SK-N-SH treated with all-trans-retinoic acid at 6 μM for 48 hours (cell line): ENCODE measurements around the gene METTL6.

Experiments used
- ATAC-seq: fragments of 200-7000 bp; cut with Tn5 transposase; 3 replicates; pipeline ENCODE4 v1.9.1; 2020; ENCODE audit warnings: mild to moderate bottlenecking, moderate library complexity
- ARNTL ChIP-seq: fragments of 450-650 bp; formaldehyde crosslinking; IDR thresholded peaks from 2 replicates; pipeline ENCODE4 v1.5.0; 2020; ENCODE audit warnings: low read depth, mild to moderate bottlenecking, moderate library complexity, borderline replicate concordance
- BACH2 ChIP-seq: fragments of 250-450 bp; sonication (Bioruptor Pico); IDR thresholded peaks from 2 replicates; pipeline ENCODE4 v1.9.0; 2021; ENCODE audit warnings: mild to moderate bottlenecking, borderline replicate concordance
- ESRRG ChIP-seq: fragments of 250-450 bp; sonication (Bioruptor Pico); IDR thresholded peaks from 2 replicates; pipeline ENCODE4 v1.6.1; 2021; ENCODE audit warnings: mild to moderate bottlenecking
- GLIS3 ChIP-seq: fragments of 250-450 bp; sonication (Bioruptor Pico); IDR thresholded peaks from 2 replicates; pipeline ENCODE4 v1.5.0; 2020; ENCODE audit warnings: mild to moderate bottlenecking, moderate library complexity
- ISL1 ChIP-seq: fragments of 250-450 bp; sonication (Bioruptor Pico); IDR thresholded peaks from 2 replicates; pipeline ENCODE4 v2.1.2; 2022; ENCODE audit warnings: mild to moderate bottlenecking, moderate library complexity
- OSR1 ChIP-seq: fragments of 250-450 bp; sonication (Bioruptor Pico); IDR thresholded peaks from 2 replicates; pipeline ENCODE4 v1.8.0; 2022; ENCODE audit warnings: moderate library complexity, mild to moderate bottlenecking, inconsistent platforms
- RARB ChIP-seq: fragments of 250-450 bp; sonication (Bioruptor Pico); IDR thresholded peaks from 2 replicates; pipeline ENCODE4 v1.8.0; 2021; ENCODE audit warnings: mild to moderate bottlenecking, moderate library complexity
- TCF4 ChIP-seq: fragments of 250-450 bp; sonication (Bioruptor Pico); IDR thresholded peaks from 2 replicates; pipeline ENCODE4 v1.8.0; 2021; ENCODE audit warnings: mild to moderate bottlenecking, moderate library complexity, borderline replicate concordance
- TOX ChIP-seq: fragments of 250-450 bp; sonication (Bioruptor Pico); IDR thresholded peaks from 2 replicates; pipeline ENCODE4 v1.8.0; 2021; ENCODE audit warnings: mild to moderate bottlenecking, moderate library complexity, borderline replicate concordance
- ZC3H10 ChIP-seq: fragments of 250-450 bp; sonication (Bioruptor Pico); IDR thresholded peaks from 2 replicates; pipeline ENCODE4 v1.5.1; 2021; ENCODE audit warnings: mild to moderate bottlenecking, moderate library complexity
- ZFP30 ChIP-seq: fragments of 450-650 bp; formaldehyde crosslinking; IDR thresholded peaks from 2 replicates; pipeline ENCODE4 v1.5.0; 2022; ENCODE audit warnings: mild to moderate bottlenecking, moderate library complexity
- ZNF565 ChIP-seq: fragments of 450-650 bp; formaldehyde crosslinking; conservative IDR thresholded peaks from 2 replicates; pipeline ENCODE4 v1.5.0; 2020; ENCODE audit warnings: low read depth, mild to moderate bottlenecking, moderate library complexity
- ZNF70 ChIP-seq: fragments of 450-650 bp; formaldehyde crosslinking; IDR thresholded peaks from 2 replicates; pipeline ENCODE4 v1.5.0; 2020; ENCODE audit warnings: mild to moderate bottlenecking, moderate library complexity
- ZNF8 ChIP-seq: fragments of 450-650 bp; formaldehyde crosslinking; IDR thresholded peaks from 2 replicates; pipeline ENCODE4 v1.5.0; 2020; ENCODE audit warnings: mild to moderate bottlenecking, moderate library complexity
- TF ChIP-seq, protein P1 (sequence below): fragments of 250-450 bp; sonication (Bioruptor Pico); IDR thresholded peaks from 2 replicates; pipeline ENCODE4 v1.5.0; 2020; ENCODE audit warnings: mild to moderate bottlenecking, moderate library complexity
- TF ChIP-seq, protein P2 (sequence below): fragments of 250-450 bp; sonication (Bioruptor Pico); IDR thresholded peaks from 2 replicates; pipeline ENCODE4 v1.5.1; 2021; ENCODE audit warnings: mild to moderate bottlenecking, moderate library complexity
- TF ChIP-seq, protein P3 (sequence below): fragments of 250-450 bp; sonication (Bioruptor Pico); IDR thresholded peaks from 2 replicates; pipeline ENCODE4 v1.8.0; 2020; ENCODE audit warnings: mild to moderate bottlenecking, moderate library complexity, borderline replicate concordance
- TF ChIP-seq, protein P4 (sequence below): fragments of 250-450 bp; sonication (Bioruptor Pico); IDR thresholded peaks from 2 replicates; pipeline ENCODE4 v1.5.1; 2020; ENCODE audit warnings: low read depth, mild to moderate bottlenecking, moderate library complexity

The METTL6 gene

DNA sequence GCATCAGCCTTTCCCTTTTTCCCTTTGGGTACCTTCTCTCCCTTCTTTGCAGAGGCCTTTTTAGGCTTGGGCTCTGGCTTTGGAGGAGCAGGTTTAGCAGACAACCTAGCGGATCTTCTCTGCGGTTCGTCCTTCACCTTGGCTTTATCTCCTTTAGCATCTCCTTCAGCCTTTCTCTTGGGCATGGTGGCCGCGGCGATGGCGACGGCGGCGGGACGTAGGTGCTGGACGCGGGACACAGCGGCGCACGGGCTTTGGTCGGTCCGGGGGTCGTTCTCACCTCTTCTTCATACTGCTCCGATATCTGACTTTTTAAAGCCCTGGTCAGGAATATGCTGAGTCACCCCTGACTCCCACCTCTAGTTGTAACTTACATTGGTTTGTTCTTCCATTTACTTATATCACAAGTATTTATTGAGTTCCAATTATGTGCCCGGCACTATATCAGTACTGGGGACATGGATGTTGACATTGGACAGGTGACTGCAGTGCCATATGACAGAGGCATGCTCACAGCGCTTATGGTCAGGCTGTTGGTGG, 51.8 kb downstream of the METTL6 start (continued):
- TF ChIP-seq, protein P1, sequence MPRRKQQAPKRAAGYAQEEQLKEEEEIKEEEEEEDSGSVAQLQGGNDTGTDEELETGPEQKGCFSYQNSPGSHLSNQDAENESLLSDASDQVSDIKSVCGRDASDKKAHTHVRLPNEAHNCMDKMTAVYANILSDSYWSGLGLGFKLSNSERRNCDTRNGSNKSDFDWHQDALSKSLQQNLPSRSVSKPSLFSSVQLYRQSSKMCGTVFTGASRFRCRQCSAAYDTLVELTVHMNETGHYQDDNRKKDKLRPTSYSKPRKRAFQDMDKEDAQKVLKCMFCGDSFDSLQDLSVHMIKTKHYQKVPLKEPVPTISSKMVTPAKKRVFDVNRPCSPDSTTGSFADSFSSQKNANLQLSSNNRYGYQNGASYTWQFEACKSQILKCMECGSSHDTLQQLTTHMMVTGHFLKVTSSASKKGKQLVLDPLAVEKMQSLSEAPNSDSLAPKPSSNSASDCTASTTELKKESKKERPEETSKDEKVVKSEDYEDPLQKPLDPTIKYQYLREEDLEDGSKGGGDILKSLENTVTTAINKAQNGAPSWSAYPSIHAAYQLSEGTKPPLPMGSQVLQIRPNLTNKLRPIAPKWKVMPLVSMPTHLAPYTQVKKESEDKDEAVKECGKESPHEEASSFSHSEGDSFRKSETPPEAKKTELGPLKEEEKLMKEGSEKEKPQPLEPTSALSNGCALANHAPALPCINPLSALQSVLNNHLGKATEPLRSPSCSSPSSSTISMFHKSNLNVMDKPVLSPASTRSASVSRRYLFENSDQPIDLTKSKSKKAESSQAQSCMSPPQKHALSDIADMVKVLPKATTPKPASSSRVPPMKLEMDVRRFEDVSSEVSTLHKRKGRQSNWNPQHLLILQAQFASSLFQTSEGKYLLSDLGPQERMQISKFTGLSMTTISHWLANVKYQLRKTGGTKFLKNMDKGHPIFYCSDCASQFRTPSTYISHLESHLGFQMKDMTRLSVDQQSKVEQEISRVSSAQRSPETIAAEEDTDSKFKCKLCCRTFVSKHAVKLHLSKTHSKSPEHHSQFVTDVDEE (CRISPR knock-in tag), result no peak
- no peak for TF ChIP-seq TCF4
- TF ChIP-seq TOX (CRISPR knock-in tag), result no peak
- no peak for TF ChIP-seq ZFP30 (CRISPR knock-in tag)
- no peak for TF ChIP-seq BACH2
- TF ChIP-seq ZC3H10 (CRISPR knock-in tag), result no peak
- TF ChIP-seq, protein P2, sequence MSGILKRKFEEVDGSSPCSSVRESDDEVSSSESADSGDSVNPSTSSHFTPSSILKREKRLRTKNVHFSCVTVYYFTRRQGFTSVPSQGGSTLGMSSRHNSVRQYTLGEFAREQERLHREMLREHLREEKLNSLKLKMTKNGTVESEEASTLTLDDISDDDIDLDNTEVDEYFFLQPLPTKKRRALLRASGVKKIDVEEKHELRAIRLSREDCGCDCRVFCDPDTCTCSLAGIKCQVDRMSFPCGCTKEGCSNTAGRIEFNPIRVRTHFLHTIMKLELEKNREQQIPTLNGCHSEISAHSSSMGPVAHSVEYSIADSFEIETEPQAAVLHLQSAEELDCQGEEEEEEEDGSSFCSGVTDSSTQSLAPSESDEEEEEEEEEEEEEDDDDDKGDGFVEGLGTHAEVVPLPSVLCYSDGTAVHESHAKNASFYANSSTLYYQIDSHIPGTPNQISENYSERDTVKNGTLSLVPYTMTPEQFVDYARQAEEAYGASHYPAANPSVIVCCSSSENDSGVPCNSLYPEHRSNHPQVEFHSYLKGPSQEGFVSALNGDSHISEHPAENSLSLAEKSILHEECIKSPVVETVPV (CRISPR knock-in tag), result no peak
- no peak for TF ChIP-seq RARB (CRISPR knock-in tag)
- no peak for TF ChIP-seq ARNTL (CRISPR knock-in tag)
- TF ChIP-seq ZNF8 (CRISPR knock-in tag), result no peak
- TF ChIP-seq, protein P3, sequence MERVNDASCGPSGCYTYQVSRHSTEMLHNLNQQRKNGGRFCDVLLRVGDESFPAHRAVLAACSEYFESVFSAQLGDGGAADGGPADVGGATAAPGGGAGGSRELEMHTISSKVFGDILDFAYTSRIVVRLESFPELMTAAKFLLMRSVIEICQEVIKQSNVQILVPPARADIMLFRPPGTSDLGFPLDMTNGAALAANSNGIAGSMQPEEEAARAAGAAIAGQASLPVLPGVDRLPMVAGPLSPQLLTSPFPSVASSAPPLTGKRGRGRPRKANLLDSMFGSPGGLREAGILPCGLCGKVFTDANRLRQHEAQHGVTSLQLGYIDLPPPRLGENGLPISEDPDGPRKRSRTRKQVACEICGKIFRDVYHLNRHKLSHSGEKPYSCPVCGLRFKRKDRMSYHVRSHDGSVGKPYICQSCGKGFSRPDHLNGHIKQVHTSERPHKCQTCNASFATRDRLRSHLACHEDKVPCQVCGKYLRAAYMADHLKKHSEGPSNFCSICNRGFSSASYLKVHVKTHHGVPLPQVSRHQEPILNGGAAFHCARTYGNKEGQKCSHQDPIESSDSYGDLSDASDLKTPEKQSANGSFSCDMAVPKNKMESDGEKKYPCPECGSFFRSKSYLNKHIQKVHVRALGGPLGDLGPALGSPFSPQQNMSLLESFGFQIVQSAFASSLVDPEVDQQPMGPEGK, result no peak

DNA sequence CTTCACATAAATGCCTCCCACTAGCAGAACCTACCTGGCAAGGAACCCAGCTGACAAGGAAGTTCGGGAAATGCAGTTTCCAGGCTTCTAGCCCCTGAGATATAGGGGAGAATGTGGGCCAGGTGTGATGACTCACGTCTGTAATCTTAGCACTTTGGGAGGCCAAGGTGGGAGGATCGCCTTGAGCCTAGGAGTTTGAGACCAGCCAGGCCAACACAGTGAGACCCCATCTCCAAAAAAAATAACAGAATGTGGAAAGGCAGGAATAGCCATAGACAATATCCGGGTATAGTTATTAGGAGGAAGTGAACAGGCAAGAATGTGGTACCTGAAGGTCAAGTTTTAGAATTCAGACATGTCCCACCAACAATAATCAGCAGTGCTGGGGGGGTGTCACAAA, 54.4 kb downstream of the METTL6 start:
- no peak for ATAC-seq
- TF ChIP-seq TOX (CRISPR knock-in tag), result no peak
- TF ChIP-seq, all 23 proteins: peak for 0

DNA sequence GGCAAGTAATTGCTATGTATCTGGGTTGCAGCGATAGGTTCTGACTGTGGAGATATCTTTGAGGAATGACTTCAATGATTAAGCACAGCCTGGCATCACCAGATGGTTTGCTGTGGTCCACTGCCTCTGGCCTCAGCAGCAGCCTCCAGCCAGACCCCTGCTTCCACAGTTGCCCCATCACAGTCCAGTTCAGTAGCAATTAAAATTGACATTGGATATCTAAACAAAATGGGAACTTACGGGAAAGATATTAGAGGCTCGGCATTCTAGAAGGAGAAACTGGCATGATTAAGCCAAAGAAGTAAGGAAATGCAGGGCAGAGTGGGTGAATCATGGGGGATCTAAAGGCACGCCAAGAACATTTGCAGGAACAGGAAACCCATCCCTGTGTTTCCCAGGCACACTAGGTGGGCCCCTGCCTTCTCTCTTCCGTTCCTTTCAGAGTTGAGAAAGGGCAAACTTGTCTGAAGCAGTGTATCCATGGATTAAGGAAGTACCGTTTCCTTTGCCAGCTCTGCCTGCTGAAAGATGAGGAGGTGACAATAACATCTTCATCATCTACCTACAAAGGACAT, 58.7 kb downstream of the METTL6 start:
- TF ChIP-seq TCF4, result no peak
- TF ChIP-seq OSR1 (CRISPR knock-in tag), result no peak
- TF ChIP-seq, protein P3, result no peak
- TF ChIP-seq TOX (CRISPR knock-in tag), result no peak
- TF ChIP-seq ZNF565, result no peak
- TF ChIP-seq ISL1 (CRISPR knock-in tag), result no peak
- TF ChIP-seq ESRRG (CRISPR knock-in tag), result no peak
- TF ChIP-seq ZNF70 (CRISPR knock-in tag), result no peak
- TF ChIP-seq, protein P1 (CRISPR knock-in tag), result no peak
- TF ChIP-seq GLIS3 (CRISPR knock-in tag), result no peak
- TF ChIP-seq, protein P4, sequence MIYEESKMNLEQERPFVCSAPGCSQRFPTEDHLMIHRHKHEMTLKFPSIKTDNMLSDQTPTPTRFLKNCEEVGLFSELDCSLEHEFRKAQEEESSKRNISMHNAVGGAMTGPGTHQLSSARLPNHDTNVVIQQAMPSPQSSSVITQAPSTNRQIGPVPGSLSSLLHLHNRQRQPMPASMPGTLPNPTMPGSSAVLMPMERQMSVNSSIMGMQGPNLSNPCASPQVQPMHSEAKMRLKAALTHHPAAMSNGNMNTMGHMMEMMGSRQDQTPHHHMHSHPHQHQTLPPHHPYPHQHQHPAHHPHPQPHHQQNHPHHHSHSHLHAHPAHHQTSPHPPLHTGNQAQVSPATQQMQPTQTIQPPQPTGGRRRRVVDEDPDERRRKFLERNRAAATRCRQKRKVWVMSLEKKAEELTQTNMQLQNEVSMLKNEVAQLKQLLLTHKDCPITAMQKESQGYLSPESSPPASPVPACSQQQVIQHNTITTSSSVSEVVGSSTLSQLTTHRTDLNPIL (CRISPR knock-in tag), result no peak
- no peak for TF ChIP-seq ZC3H10 (CRISPR knock-in tag)
- no peak for ATAC-seq
